K562 (cell line): ENCODE data around the gene CBFA2T3. TPM values are rescaled to one million over a fixed set of nuclear protein-coding genes. Genes with fewer than 3 reads are reported as not detected.

Experiments
- CBX8 ChIP-seq: fragments of 200-600 bp; sonication (generic); IDR thresholded peaks from 2 replicates; pipeline ENCODE4 v1.6.1; 2012; ENCODE audit warnings: borderline replicate concordance, mixed run types, low read depth, mild to moderate bottlenecking, moderate library complexity, mixed read lengths, low read length, control low read depth, inconsistent platforms; ENCODE audit not compliant: poor library complexity, severe bottlenecking; ENCODE audit errors: extremely low read depth
- E2F1 ChIP-seq: sonication (generic); formaldehyde crosslinking; IDR thresholded peaks from 2 replicates; pipeline ENCODE4 v1.8.1; 2023; ENCODE audit warnings: mild to moderate bottlenecking, missing genetic modification reagents, moderate library complexity
- RUNX1 ChIP-seq: sonication (generic); IDR thresholded peaks from 2 replicates; pipeline ENCODE4 v1.6.1; 2016; ENCODE audit warnings: antibody characterized with exemption, low read depth
- SMC3 ChIP-seq: conservative IDR thresholded peaks from 2 replicates; pipeline ENCODE4 v1.6.1; 2011; ENCODE audit warnings: low read depth, low read length, improper control_type of control experiment; ENCODE audit not compliant: insufficient read depth
- THAP12 ChIP-seq: fragments of 250-450 bp; sonication (Bioruptor Pico); IDR thresholded peaks from 2 replicates; pipeline ENCODE4 v1.9.0; 2021; ENCODE audit warnings: mild to moderate bottlenecking, inconsistent platforms
- ZBTB11 ChIP-seq, 3 experiments: fragments of 200-800 bp in 1 of 3; fragments of 250-450 bp in 1 of 3; fragments of 450-650 bp in 1 of 3; sonication (Bioruptor Pico) in 1 of 3; sonication (Bioruptor generic) in 1 of 3; formaldehyde crosslinking in 1 of 3; IDR thresholded peaks; 2 replicates each; pipeline versions ENCODE4 v1.6.1 to v1.8.0; 2016 to 2022; ENCODE audit warnings: mild to moderate bottlenecking in 2 of 3, missing genetic modification characterization in 2 of 3, missing compliant biosample characterization in 1 of 3, moderate library complexity in 1 of 3
- ZFP1 ChIP-seq: fragments of 450-650 bp; formaldehyde crosslinking; IDR thresholded peaks from 2 replicates; pipeline ENCODE4 v1.4.0; 2020; ENCODE audit warnings: mild to moderate bottlenecking, mixed read lengths
- ZFP36 ChIP-seq: fragments of 150-350 bp; IDR thresholded peaks from 2 replicates; pipeline ENCODE4 v1.6.1; 2018; ENCODE audit warnings: low read length, low read depth; ENCODE audit not compliant: partially characterized antibody
- ZNF197 ChIP-seq: fragments of 200-800 bp; sonication (Bioruptor generic); IDR thresholded peaks from 2 replicates; pipeline ENCODE4 v1.6.1; 2016; ENCODE audit warnings: low read depth, missing genetic modification characterization, missing compliant biosample characterization
- polyA plus RNA-seq, 8 experiments: library from polyadenylated mRNA; depleted of rRNA in 4 of 8; stranded (reverse) in 5 of 8; unstranded in 3 of 8; fragments of >200 nt; fragmentation: Nextera tagmentation in 2 of 8; fragmentation: Illumina TruSeq in 1 of 8; extraction: Ambion mirVana in 2 of 8; extraction: Trizol in 1 of 8; gene quantifications; 2 replicates each; pipeline versions ENCODE4 v1.2.1 to v1.2.3, GENCODE V29; 2011 to 2014; ENCODE audit warnings: inconsistent platforms in 1 of 8, missing spikeins in 1 of 8
- total RNA-seq, 7 experiments: library from RNA; depleted of rRNA in 6 of 7; stranded (reverse); fragments of >200 nt in 6 of 7; fragmentation: Illumina TruSeq in 2 of 7; extraction: Trizol in 2 of 7; gene quantifications; 2 replicates each; pipeline versions ENCODE4 v1.2.1 to v1.2.3, GENCODE V29; 2011 to 2021; ENCODE audit warnings: low replicate concordance in 1 of 7

CBFA2T3 gene
- total and polyA plus RNA-seq, 9 of the 15 experiments (the other 6 are each of a cell fraction or from before 2014, with no cell fraction given): 2.3 to 145 (median 6.7) TPM

- no peak for TF ChIP-seq THAP12
- TF ChIP-seq ZBTB11 (CRISPR knock-in tag; IDR thresholded peaks at IDR 0.05): no peak
- TF ChIP-seq ZFP36: no peak
- TF ChIP-seq RUNX1: no peak
- TF ChIP-seq E2F1 (CRISPR knock-in tag): no peak
- no peak for TF ChIP-seq SMC3
- no peak for TF ChIP-seq CBX8
- TF ChIP-seq ZFP1 (CRISPR knock-in tag): no peak
- TF ChIP-seq ZNF197: no peak
Observed at GRCh38 chr16:89026121-89026612, 49.2 kb upstream of the CBFA2T3 start (continued).
